ENCODE data around the gene RPUSD3.
"Not testable (repeated sequence)": the region's sequence is repeated elsewhere in the genome, so short reads cannot be mapped to it uniquely, and the experiment has no call there.

The RPUSD3 gene

DNA sequence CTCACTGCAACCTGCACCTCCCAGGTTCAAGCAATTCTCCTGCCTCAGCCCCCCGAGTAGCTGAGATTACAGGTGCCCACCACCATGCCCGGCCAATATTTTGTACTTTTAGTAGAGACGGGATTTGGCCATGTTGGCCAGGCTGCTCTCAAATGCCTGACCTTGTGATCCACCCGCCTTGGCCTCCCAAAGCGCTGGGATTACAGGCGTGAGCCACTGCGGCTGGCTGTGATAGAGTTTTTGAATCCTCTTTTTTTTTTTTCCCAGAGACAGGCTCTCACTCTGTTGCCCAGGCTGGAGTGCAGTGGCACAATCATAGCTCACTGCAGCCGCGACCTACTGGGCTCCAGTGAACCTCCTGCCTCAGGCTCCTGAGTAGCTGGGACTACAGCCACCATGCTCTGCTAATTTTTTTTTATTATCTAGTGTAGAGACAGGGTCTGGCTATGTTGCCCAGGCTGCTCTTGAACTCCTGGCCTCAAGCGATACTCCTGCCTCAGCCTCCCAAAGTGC lies 21.4 kb upstream of the RPUSD3 start:
- not testable (repeated sequence) for DNase-seq (ENCODE audit: low read depth in 1 of 2, low spot score in 1 of 2)

GRCh38 chr3:9864200-9864927 lies 20.6 kb upstream of the RPUSD3 start:
- DNase-seq (ENCODE audit: low read depth in 1 of 2, low spot score in 1 of 2): no peak

GRCh38 chr3:9863058-9863772 lies 19.4 kb upstream of the RPUSD3 start:
- no peak for DNase-seq (ENCODE audit: low read depth in 1 of 2, low spot score in 1 of 2)

DNA sequence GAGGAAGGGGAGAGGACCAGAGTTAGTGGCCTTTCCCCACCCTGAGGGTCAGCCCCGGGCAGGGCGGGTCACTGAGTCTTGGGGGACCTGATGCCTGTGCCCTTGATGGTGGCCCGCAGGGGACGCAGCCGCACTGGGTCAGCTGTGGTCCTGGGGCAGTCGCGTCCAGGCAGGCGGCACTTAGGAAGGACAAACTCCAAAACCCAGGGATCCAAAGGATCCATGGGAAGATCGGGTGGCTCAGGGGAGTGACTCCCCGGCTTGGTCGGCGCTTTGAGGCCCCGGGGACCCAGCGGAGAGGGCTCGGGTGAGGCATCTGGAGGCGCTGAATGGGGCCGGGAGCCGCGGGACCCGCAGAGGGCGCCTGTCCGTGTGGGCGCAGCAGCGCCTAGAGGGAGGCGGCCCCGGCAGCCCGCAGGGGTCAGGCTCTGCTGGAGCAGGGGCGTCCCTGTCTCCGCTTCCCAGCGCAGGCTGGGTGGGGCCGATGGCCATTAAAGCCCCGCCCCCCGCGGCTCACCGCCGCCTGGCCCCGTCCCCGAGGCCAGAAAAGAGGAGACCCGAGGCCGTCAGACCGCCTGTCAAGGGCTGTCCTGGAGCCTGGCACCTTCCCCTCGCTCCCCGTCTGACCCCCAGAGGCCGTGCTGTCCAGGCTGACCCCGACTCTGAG lies 18.7 kb upstream of the RPUSD3 start:
- DNase-seq (ENCODE audit: low read depth in 1 of 2, low spot score in 1 of 2): no peak

DNA sequence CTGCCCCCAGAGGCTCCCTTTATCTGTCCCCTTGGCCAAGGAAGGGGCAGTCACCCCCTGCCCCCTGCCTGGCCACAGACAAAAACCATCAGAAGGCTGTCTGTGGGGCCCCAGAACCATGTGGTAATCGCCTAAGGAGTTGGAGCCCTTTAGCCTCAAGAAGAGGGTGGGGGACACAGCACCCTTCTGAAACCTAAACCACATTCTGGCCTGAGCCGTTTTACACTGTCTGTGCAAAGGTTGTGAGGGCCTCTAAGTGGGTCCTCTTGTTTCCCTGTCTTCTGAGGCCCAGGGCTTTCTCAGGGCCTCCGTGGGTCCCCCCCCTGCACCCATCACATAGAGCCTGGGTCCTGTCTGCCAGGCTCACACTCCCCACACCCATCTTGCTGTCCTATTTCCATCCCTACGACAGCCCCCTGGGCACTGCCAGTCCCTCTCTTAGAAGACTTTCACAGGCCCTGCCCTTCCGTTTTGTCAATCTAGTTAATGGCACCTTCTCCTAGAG lies 17.9 kb upstream of the RPUSD3 start:
- DNase-seq (ENCODE audit: low read depth in 1 of 2, low spot score in 1 of 2): no peak

DNA sequence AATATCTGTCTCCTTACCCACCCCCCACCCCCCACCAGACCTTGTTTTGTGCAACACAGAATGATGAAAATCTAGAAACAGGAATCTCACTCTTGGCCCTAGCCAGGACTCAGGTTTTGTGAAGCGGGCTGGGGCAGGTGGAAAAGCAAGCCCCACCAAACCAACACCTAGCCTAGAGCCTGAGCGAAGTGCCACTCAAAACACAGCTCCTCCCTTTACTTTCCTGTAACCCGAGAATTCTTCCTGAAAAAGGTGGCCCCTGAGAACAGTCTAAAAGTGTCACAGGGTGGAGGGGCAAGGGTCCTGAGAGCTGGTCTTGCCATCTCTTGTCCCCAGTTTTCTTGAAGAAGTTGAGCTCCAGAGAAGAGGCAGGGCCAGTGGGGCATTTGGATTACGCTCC lies 17.4 kb upstream of the RPUSD3 start:
- DNase-seq (ENCODE audit: low read depth in 1 of 2, low spot score in 1 of 2): no peak

GRCh38 chr3:9859530-9860025 lies 15.8 kb upstream of the RPUSD3 start:
- no peak for DNase-seq (ENCODE audit: low read depth in 1 of 2, low spot score in 1 of 2)

GRCh38 chr3:9855594-9855993 lies 11.8 kb upstream of the RPUSD3 start:
- no peak for DNase-seq (ENCODE audit: low read depth in 1 of 2, low spot score in 1 of 2)

DNA sequence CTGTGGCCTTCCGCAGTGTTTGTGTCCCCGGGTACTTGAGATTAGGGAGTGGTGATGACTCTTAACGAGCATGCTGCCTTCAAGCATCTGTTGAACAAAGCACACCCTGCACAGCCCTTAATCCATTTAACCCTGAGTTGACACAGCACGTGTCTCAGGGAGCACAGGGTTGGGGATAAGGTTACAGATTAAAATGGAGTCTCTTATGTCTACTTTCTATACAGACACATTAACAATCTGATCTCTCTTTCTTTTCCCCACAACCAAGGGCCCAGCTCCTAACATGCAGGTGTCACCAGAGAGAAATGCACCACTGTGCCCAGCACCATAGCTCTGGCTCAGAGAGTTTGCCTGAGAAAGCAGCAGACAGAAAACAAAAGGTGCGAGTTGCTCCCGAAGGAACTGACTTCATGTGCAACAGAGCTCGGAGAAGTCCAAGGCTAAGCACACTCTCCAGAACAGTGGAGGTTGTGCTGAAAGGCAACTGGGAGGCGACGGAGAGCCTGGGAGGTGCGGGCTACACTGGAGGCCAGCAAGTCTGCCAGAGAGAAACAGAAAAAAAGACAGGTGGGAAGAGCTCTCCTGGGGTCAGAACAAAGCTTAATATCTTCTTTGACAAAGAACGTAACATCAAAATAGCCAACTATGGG lies 10.6 kb upstream of the RPUSD3 start:
- not testable (repeated sequence) for DNase-seq (ENCODE audit: low read depth in 1 of 2, low spot score in 1 of 2)

DNA sequence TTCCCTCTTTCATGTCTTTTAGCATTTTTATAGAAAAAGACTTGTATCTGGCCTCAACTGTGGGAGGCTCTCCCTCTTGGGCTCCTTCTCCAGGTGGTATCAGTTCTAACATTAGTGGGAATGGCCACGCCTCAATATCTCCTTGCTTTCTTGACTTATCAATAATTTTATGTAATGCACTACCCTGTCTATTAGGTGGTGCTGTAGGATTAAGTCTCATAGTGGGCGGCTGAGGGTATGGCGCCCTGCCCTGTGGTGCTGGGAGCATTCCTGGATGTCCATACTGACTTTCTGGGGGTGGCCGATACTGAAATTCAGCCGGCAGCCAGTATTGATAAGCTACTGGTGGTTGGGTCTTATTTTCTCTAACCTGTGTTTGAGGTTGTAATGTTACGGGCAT lies 8.7 kb upstream of the RPUSD3 start:
- no peak for DNase-seq (ENCODE audit: low read depth in 1 of 2, low spot score in 1 of 2)

DNA sequence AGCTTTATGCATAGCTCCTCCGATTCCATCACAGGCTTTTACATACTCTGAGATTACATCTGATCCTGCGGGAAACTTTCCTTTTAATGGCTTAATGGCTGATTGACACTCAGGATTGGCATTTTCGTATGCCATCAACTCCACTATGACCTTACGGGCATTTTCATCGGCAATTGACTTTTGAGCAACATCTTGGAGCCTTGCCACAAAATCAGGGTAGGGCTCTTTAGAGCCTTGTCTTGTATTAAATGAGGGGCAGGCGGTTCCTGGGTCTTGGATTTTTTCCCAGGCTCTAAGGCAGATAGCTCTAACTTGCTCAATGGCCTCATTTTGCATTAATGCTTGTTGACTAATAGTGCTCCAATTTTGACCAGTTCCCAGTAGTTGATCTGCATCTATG lies 8.1 kb upstream of the RPUSD3 start:
- not testable (repeated sequence) for DNase-seq (ENCODE audit: low read depth in 1 of 2, low spot score in 1 of 2)

DNA sequence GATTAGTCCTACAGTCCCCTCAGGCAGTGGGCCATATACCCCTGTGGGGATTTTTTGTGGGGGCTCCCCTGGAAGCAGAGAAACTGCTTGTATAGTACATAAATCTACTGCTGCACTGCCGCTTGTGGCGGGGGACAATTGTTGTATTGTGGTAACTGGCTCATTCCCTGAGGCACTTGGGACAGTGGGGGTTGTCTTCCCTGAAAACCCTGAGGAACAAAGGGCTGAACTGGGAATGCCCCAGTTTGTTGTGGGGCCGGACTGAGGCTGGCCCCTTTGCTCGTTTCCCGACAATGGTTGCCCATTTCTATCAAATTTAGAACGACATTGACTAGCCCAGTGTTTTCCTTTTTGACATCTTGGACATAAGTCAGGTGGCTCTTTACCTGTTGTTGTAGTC lies 7.6 kb upstream of the RPUSD3 start:
- DNase-seq (ENCODE audit: low read depth in 1 of 2, low spot score in 1 of 2): not testable (repeated sequence)

DNA sequence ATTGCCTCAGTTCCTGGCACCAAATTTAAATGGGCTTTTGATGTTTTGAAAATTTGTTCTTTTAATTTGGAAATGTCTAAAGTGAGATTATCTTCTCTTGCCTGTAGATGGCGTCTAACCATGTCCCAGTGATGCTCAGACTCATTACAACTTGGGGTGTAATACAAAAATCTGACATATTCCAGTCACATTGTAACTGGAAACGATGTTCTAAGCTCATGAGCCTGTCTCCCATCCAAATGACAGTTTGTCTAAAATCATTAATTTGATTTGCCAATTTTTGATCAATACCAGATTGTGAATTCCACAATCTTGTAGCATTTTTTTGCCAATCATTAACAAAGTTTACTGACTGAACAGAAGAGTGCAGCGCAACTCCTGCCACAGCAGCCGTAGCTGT lies 5.1 kb upstream of the RPUSD3 start:
- DNase-seq (ENCODE audit: low read depth in 1 of 2, low spot score in 1 of 2): not testable (repeated sequence)

DNA sequence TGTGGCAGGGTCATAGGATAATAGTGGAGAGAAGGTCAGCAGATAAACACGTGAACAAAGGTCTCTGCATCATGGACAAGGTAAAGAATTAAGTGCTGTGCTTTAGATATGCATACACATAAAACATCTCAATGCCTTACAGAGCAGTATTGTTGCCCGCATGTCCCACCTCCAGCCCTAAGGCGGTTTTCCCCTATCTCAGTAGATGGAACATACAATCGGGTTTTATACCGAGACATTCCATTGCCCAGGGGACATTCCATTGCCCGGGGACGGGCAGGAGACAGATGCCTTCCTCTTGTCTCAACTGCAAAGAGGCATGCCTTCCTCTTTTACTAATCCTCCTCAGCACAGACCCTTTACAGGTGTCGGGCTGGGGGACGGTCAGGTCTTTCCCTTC lies 4.1 kb upstream of the RPUSD3 start:
- DNase-seq (ENCODE audit: low read depth in 1 of 2, low spot score in 1 of 2): not testable (repeated sequence)

- DNase-seq (ENCODE audit: low read depth in 1 of 2, low spot score in 1 of 2): no peak
These were observed 3.2 kb upstream of the RPUSD3 start for GRCh38 chr3:9846931-9847488.

GRCh38 chr3:9846231-9846630 lies 2.4 kb upstream of the RPUSD3 start:
- no peak for DNase-seq (ENCODE audit: low read depth in 1 of 2, low spot score in 1 of 2)

- DNase-seq (ENCODE audit: low read depth in 1 of 2, low spot score in 1 of 2): no peak
These were observed 2.8 kb downstream of the RPUSD3 start for GRCh38 chr3:9841015-9841414.

DNA sequence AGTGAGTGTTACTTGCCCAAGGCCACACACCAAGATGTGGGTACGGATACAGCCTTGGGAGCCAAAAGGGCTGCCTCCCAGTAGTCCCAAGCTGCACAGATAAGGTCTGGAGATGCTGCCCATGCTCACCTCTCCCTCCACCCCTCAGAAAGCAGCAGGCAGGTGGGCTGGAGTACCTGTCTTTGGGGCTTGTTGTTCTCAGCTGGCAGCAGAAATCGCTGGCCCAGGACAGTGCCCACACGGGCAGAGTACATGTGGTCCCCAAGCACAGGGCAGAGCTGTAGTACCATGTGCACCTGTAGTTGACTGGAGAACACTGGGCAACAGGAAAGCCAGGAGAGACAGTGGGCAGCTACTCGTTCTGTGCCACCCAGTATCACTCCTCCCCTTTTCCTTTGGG lies 5.0 kb downstream of the RPUSD3 start:
- no peak for DNase-seq (ENCODE audit: low read depth in 1 of 2, low spot score in 1 of 2)

DNA sequence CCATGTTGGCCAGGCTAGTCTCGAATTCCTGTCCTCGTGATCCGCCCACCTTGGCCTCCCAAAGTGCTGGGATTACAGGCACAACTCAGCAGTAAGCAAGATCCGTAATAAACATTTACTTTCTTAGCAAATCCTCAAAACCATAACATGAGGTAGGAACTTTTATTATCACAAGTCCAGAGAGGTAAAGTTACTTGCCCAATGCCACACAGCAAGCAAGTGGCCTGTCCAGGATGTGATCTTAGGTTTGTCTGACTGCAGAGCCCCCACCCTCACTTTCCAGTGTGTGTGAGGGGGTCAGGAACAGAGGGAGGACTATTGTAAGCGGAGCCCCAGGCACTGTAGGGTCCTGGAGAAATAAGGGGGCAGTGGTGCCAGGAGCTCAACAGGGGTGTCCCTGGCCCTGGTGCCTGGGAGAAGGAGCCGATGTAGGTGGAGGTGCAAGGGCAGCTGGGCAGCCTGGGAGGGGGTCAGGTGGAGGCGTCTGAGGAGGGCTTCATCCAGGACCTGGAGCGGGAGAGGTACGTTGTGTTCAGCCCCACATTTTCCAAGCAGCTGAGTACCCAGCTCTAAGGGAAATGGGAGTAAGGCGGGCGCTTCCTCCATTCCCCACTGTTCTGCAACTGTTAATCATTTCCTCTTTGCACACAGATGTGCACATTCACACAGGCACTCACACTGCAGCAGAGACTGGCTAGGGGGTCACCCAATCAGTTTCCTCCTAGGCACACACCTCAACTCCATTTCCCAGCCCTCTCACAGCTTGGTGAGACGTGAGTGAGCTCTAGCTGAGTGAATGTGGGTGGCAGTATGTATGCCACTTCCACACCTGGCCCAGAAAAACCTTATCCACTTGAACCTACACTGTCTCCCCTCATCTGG lies 5.9 kb downstream of the RPUSD3 start:
- no peak for DNase-seq (ENCODE audit: low read depth in 1 of 2, low spot score in 1 of 2)

All from activated CD4-positive, alpha-beta T cell treated with anti-CD3 and anti-CD28 coated beads, Interleukin-2, amount 50 U/mL, for 24 hours (primary cell).